GM12872 (cell line): ENCODE measurements around the gene ROBO2.

Experiments used
- CTCF ChIP-seq: IDR thresholded peaks from 3 replicates; pipeline ENCODE4 v1.5.1; 2011; ENCODE audit warnings: low read depth, mild to moderate bottlenecking, low read length, moderate library complexity; ENCODE audit not compliant: insufficient read depth

Gene ROBO2

DNA sequence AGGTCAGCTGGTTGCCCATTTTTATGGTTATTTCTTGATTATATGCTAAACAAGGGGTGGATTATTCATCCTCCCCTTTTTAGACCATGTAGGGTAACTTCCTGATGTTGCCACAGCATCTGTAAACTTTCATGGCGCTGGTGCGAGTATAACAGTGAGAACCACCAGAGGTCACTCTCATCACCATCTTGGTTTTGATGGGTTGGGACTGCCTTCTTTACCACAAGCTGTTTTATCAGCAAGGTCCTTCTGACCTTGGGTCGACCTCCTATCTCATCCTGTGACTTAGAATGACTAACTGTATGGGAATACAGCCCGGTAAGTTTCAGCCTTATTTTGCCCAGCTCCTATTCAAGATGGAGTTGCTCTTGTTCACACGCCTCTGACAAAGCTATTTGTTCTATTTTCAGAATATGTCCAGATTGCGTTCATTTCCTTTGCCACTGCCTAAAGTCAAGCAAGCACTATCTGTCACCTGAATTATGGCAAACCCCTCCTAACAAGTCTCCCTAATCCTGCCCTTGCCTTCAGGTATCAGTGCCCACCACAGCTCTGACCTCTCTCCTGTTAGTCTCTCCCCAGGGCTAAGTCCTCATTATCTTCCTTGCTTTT, 308.5 kb downstream of the ROBO2 start:
- 0 out of 3 replicates have a peak, but pooled peaks have one; percentile 24 for TF ChIP-seq CTCF

- no peak for TF ChIP-seq CTCF
Observed at GRCh38 chr3:77354958-77355357, 315.1 kb downstream of the ROBO2 start.

GRCh38 chr3:77362936-77363335, 323.0 kb downstream of the ROBO2 start:
- TF ChIP-seq CTCF: no peak

- TF ChIP-seq CTCF: no peak
Observed at GRCh38 chr3:77365152-77365551, 325.3 kb downstream of the ROBO2 start.

- TF ChIP-seq CTCF: no peak
Observed at GRCh38 chr3:77370413-77370812, 330.5 kb downstream of the ROBO2 start.

DNA sequence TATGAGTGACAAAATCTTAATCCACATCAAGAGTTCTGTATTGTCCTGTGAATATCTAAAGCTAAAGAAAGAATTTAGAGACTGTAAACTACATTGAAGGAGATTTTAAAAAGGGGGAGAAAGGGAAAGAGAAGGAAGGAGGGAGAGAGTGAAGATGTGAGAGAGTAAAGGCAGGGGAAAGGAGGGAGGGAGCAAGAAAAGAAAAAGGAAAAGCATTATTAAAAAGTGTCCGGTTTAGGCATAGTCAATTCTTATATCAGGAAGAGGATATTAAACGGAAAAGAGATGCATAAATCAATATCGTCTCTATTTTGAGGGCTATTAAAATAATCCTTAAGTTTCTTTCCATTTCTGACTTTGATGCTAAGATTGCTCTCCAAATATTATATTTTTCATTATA, 332.1 kb downstream of the ROBO2 start:
- no peak for TF ChIP-seq CTCF

GRCh38 chr3:77372634-77373346, 332.9 kb downstream of the ROBO2 start:
- TF ChIP-seq CTCF: no peak
